NB4 (cell line): ENCODE results near the gene RASGRP3.

Source experiments
- CTCF ChIP-seq: IDR thresholded peaks from one replicate; pipeline ENCODE4 v1.5.1; 2012; ENCODE audit warnings: low read depth, low read length
- POLR2A ChIP-seq: IDR thresholded peaks from 2 replicates; pipeline ENCODE4 v1.6.1; 2011; ENCODE audit warnings: mild to moderate bottlenecking; ENCODE audit not compliant: insufficient read length; ENCODE audit errors: extremely low read depth

GRCh38 chr2:33552758-33553461, 76.5 kb downstream of the RASGRP3 start:
- TF ChIP-seq POLR2A (no peak), CTCF (no peak)
